ENCODE measurements around the gene OR4K14.

- TF ChIP-seq, protein P1, sequence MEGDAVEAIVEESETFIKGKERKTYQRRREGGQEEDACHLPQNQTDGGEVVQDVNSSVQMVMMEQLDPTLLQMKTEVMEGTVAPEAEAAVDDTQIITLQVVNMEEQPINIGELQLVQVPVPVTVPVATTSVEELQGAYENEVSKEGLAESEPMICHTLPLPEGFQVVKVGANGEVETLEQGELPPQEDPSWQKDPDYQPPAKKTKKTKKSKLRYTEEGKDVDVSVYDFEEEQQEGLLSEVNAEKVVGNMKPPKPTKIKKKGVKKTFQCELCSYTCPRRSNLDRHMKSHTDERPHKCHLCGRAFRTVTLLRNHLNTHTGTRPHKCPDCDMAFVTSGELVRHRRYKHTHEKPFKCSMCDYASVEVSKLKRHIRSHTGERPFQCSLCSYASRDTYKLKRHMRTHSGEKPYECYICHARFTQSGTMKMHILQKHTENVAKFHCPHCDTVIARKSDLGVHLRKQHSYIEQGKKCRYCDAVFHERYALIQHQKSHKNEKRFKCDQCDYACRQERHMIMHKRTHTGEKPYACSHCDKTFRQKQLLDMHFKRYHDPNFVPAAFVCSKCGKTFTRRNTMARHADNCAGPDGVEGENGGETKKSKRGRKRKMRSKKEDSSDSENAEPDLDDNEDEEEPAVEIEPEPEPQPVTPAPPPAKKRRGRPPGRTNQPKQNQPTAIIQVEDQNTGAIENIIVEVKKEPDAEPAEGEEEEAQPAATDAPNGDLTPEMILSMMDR (IDR thresholded peaks at IDR 0.05): no peak
- TF ChIP-seq POLR2A (IDR thresholded peaks at IDR 0.05) (no peak), POLR2AphosphoS5 (IDR thresholded peaks at IDR 0.05) (no peak)
Observed at GRCh38 chr14:20059745-20060144, 40.6 kb upstream of the OR4K14 start, which contains the start of gene OR4L1.

All from prostate gland (tissue), 2 donors.